Gastrocnemius medialis (tissue), 4 donors: ENCODE data around the gene RASGRP2.

Experiments
- POLR2A ChIP-seq, 2 donors: fragments of 450-650 bp; IDR thresholded peaks; one replicate each; pipeline ENCODE4 v1.6.1; 2017; ENCODE audit warnings: antibody characterized with exemption in 2 of 2, mild to moderate bottlenecking in 2 of 2, moderate library complexity in 2 of 2
- TF ChIP-seq, protein P1 (sequence below), 5 experiments: fragments of 450-650 bp in 3 of 5; fragments of 200-600 bp in 2 of 5; sonication (generic) in 2 of 5; IDR thresholded peaks in 4 of 5; conservative IDR thresholded peaks in 1 of 5; 1 replicate in 4 of 5; 2 replicates in 1 of 5; pipeline ENCODE4 v1.5.1; 2016 to 2019; ENCODE audit warnings: antibody characterized with exemption in 5 of 5, mild to moderate bottlenecking in 3 of 5, moderate library complexity in 3 of 5

DNA sequence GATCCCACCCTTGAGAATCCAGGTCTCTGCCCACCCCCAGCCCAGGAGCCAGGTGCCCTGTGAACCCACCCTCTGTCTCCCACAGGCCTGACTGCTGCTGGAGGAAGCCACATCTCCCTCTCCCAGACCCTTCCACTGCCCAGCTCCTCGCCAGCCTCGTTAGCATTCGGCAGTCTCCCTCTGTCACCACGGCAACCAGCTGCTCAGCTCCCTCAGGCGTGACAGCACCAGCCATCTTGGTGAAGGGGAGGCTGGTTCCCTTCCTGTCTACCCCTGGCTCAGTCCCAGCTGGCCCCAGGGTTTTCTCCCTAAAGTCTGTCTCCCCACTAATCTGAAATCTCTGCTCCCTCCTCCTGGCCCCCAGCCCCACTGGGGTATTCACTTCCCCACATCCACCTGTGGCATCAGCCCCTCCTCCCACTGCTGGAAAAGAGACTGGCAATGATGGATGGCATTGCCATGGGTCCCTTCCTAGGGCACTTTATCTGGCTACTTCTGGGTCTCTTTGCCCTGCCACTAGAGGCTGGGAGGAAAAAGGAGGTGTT lies 49.0 kb downstream of the RASGRP2 start:
- TF ChIP-seq, protein P1, sequence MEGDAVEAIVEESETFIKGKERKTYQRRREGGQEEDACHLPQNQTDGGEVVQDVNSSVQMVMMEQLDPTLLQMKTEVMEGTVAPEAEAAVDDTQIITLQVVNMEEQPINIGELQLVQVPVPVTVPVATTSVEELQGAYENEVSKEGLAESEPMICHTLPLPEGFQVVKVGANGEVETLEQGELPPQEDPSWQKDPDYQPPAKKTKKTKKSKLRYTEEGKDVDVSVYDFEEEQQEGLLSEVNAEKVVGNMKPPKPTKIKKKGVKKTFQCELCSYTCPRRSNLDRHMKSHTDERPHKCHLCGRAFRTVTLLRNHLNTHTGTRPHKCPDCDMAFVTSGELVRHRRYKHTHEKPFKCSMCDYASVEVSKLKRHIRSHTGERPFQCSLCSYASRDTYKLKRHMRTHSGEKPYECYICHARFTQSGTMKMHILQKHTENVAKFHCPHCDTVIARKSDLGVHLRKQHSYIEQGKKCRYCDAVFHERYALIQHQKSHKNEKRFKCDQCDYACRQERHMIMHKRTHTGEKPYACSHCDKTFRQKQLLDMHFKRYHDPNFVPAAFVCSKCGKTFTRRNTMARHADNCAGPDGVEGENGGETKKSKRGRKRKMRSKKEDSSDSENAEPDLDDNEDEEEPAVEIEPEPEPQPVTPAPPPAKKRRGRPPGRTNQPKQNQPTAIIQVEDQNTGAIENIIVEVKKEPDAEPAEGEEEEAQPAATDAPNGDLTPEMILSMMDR (IDR thresholded peaks at IDR 0.05 in 4 of 5, conservative IDR thresholded peaks at IDR 0.05 in 1 of 5), result no peak
- no peak for TF ChIP-seq POLR2A (IDR thresholded peaks at IDR 0.05)
